HG03280 (cell line): ENCODE data around the gene PPBP.
"Not testable (repeated sequence)": the region's sequence is repeated elsewhere in the genome, so short reads cannot be mapped to it uniquely, and the experiment has no call there.

Experiments
- ATAC-seq: cut with Tn5 transposase; IDR thresholded peaks from one replicate; pipeline ENCODE4 v1.9.1; 2021; ENCODE audit warnings: mild to moderate bottlenecking, moderate library complexity; ENCODE audit not compliant: unreplicated experiment

PPBP gene

GRCh38 chr4:73998040-73999011 is 10.3 kb upstream of the PPBP start, which contains the start of gene CXCL5:
Gene CXCL5, minus strand, starts transcription at chr4:73998677. Its CDS starts 96 bp downstream, at chr4:73998581.
- no peak for ATAC-seq

- ATAC-seq = no peak
These were observed 4.1 kb upstream of the PPBP start for GRCh38 chr4:73992050-73992449.

GRCh38 chr4:73991742-73992000 is 3.7 kb upstream of the PPBP start:
- ATAC-seq = no peak

GRCh38 chr4:73990988-73991741 is 3.2 kb upstream of the PPBP start:
- ATAC-seq = no peak

- ATAC-seq = no peak
These were observed 1.9 kb upstream of the PPBP start for GRCh38 chr4:73989928-73990327.

- no peak for ATAC-seq
These were observed 1.0 kb upstream of the PPBP start for GRCh38 chr4:73989031-73989430.

GRCh38 chr4:73985528-73985852 is 2.5 kb downstream of the PPBP start:
- ATAC-seq = no peak

GRCh38 chr4:73984736-73985527 is 3.1 kb downstream of the PPBP start:
- ATAC-seq = no peak

- not testable (repeated sequence) for ATAC-seq
These were observed 6.8 kb downstream of the PPBP start for GRCh38 chr4:73981175-73981574.

- ATAC-seq = no peak
These were observed 8.5 kb downstream of the PPBP start for GRCh38 chr4:73979407-73979957.

- ATAC-seq = no peak
These were observed 9.1 kb downstream of the PPBP start for GRCh38 chr4:73978886-73979285.

GRCh38 chr4:73976716-73977115 is 11.3 kb downstream of the PPBP start:
- ATAC-seq = no peak

- no peak for ATAC-seq
These were observed 11.8 kb downstream of the PPBP start for GRCh38 chr4:73976217-73976616.

- ATAC-seq = no peak
These were observed 13.6 kb downstream of the PPBP start for GRCh38 chr4:73974352-73974751.

GRCh38 chr4:73970945-73971344 is 17.0 kb downstream of the PPBP start:
- ATAC-seq = no peak

GRCh38 chr4:73970011-73970410 is 18.0 kb downstream of the PPBP start:
- ATAC-seq = no peak

GRCh38 chr4:73967866-73968265 is 20.1 kb downstream of the PPBP start:
- no peak for ATAC-seq

- no peak for ATAC-seq
These were observed 23.0 kb downstream of the PPBP start for GRCh38 chr4:73964862-73965611.

- no peak for ATAC-seq
These were observed 25.3 kb downstream of the PPBP start for GRCh38 chr4:73962724-73963123.

- ATAC-seq = not testable (repeated sequence)
These were observed 28.9 kb downstream of the PPBP start for GRCh38 chr4:73959041-73959440.
